CD4-positive, alpha-beta T cell (primary cell): ENCODE data around the gene LMX1B. TPM values are rescaled to one million over a fixed set of nuclear protein-coding genes. Genes with fewer than 3 reads are reported as not detected.

Experiments used
- ATAC-seq: fragments of 200-7000 bp; cut with Tn5 transposase; one replicate; pipeline ENCODE4 v1.10.0; 2022; ENCODE audit warnings: mild to moderate bottlenecking; ENCODE audit not compliant: poor library complexity
- CTCF ChIA-PET: fragments of 350-600 bp; sonication (Branson Sonifier 250); formaldehyde crosslinking; loops from one replicate; lab custom pipeline; 2021; ENCODE audit warnings: antibody characterized with exemption, inconsistent platforms; lab: Charles Lee
- POLR2A ChIA-PET: fragments of 350-600 bp; sonication (Branson Sonifier 250); formaldehyde crosslinking; loops from one replicate; lab custom pipeline; 2021; ENCODE audit warnings: antibody characterized with exemption, inconsistent platforms; lab: Charles Lee
- DNase-seq, 14 experiments: peaks; one replicate each; pipeline ENCODE4 v3.0.0-alpha.2; 2013 to 2020; ENCODE audit warnings: mixed read lengths in 2 of 14
- H3K27ac ChIP-seq, 2 donors: one replicate each; pipeline versions ENCODE4 v1.5.1 to v1.7.0; 2013; ENCODE audit warnings: low read length in 2 of 2, low read depth in 1 of 2, mild to moderate bottlenecking in 1 of 2
- H3K27me3 ChIP-seq, 2 experiments: 1 replicate in 1 of 2; 2 replicates in 1 of 2; pipeline versions ENCODE4 v1.6.1 to v1.7.0; 2013; ENCODE audit warnings: low read length in 2 of 2, control low read depth in 1 of 2, mild to moderate bottlenecking in 1 of 2, moderate library complexity in 1 of 2; ENCODE audit not compliant: insufficient read depth in 2 of 2, control insufficient read depth in 1 of 2
- H3K36me3 ChIP-seq: one replicate; pipeline ENCODE4 v1.6.1; 2013; ENCODE audit warnings: low read length, control low read depth; ENCODE audit not compliant: insufficient read depth
- H3K4me1 ChIP-seq: one replicate; pipeline ENCODE4 v1.6.1; 2013; ENCODE audit warnings: low read length, control low read depth; ENCODE audit not compliant: insufficient read depth
- H3K4me3 ChIP-seq: one replicate; pipeline ENCODE4 v1.5.1; 2013; ENCODE audit warnings: mild to moderate bottlenecking, low read length, moderate library complexity
- H3K9me3 ChIP-seq, 2 experiments: 1 replicate in 1 of 2; 2 replicates in 1 of 2; pipeline versions ENCODE4 v1.6.1 to v1.7.0; 2013; ENCODE audit warnings: low read length in 2 of 2, mild to moderate bottlenecking in 2 of 2, control low read depth in 1 of 2, moderate library complexity in 1 of 2; ENCODE audit not compliant: control insufficient read depth in 1 of 2, insufficient read depth in 1 of 2
- H3K27ac Mint-ChIP-seq: one replicate; pipeline ENCODE4 v1.8.0; 2020; ENCODE audit warnings: mixed read lengths
- H3K27me3 Mint-ChIP-seq: one replicate; pipeline ENCODE4 v1.8.0; 2021; ENCODE audit warnings: mixed read lengths
- H3K36me3 Mint-ChIP-seq: one replicate; pipeline ENCODE4 v1.8.0; 2021; ENCODE audit warnings: low read depth, mixed read lengths
- H3K4me1 Mint-ChIP-seq: one replicate; pipeline ENCODE4 v1.8.0; 2021; ENCODE audit warnings: low read depth, mixed read lengths
- H3K4me3 Mint-ChIP-seq: one replicate; pipeline ENCODE4 v1.8.0; 2020; ENCODE audit warnings: mild to moderate bottlenecking, mixed read lengths
- H3K9me3 Mint-ChIP-seq: one replicate; pipeline ENCODE4 v1.8.0; 2020; ENCODE audit warnings: mixed read lengths
- intact Hi-C, 2 experiments: fragments of 100-400 bp; cut with DNase I in 1 of 2; cut with micrococcal nuclease in 1 of 2; formaldehyde crosslinking; loops; one replicate each; pipeline versions ENCODE4 v1.15.1 to v1.9.0; 2023 to 2025; cut with DNase I, micrococcal nuclease
- total RNA-seq, 174 experiments: library from RNA in 2 of 174; stranded (reverse) in 2 of 174; gene quantifications; one replicate each; pipeline ENCODE4 v1.2.3 and lab custom pipeline; 2021 to 2026
- TF ChIP-seq, protein P1 (sequence below): fragments of 200-600 bp; IDR thresholded peaks from one replicate; pipeline ENCODE4 v1.8.0; 2022; ENCODE audit warnings: antibody characterized with exemption, mild to moderate bottlenecking

The LMX1B gene
- total RNA-seq, 2 experiments from 2014 or later = not detected

DNA sequence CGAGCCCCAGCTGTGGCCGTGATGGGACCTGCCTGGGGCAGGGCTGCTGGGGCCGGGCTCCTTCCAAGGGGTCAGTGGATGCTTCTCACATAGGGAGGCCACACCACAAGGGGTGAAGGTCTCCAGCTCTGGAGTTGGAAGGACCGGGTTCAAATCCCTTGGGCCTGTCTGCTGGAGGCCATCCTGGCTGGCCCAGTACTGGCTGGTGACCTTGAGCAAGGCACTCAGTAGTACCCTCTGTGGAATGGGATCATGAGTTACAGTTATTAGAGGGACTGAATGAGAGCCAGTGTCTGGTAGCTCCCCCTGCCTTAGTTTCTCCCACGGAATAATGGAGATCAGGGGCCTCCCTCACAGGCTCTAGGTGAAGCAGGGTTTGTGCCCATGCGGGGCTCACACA lies 58.3 kb downstream of the LMX1B start:
- Histone ChIP-seq H3K27me3 (peaks cover 56 to 73% of the 10 kb centered on the region in 2 experiments), H3K4me3 (no peak overlapping the region), H3K9me3 (peaks cover 0 to 35% of the 10 kb centered on the region in 2 experiments), H3K27ac (no peak overlapping the region), H3K36me3 (no peaks in the 10 kb centered on the region), H3K4me1 (no peaks in the 10 kb centered on the region)
- ChIA-PET CTCF (no interaction called here), POLR2A (no interaction called here)
- ATAC-seq (no peak), DNase-seq (no peak)
- intact Hi-C loops = no loop called here
- TF ChIP-seq, protein P1, sequence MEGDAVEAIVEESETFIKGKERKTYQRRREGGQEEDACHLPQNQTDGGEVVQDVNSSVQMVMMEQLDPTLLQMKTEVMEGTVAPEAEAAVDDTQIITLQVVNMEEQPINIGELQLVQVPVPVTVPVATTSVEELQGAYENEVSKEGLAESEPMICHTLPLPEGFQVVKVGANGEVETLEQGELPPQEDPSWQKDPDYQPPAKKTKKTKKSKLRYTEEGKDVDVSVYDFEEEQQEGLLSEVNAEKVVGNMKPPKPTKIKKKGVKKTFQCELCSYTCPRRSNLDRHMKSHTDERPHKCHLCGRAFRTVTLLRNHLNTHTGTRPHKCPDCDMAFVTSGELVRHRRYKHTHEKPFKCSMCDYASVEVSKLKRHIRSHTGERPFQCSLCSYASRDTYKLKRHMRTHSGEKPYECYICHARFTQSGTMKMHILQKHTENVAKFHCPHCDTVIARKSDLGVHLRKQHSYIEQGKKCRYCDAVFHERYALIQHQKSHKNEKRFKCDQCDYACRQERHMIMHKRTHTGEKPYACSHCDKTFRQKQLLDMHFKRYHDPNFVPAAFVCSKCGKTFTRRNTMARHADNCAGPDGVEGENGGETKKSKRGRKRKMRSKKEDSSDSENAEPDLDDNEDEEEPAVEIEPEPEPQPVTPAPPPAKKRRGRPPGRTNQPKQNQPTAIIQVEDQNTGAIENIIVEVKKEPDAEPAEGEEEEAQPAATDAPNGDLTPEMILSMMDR = no peak
- H3K9me3 Mint-ChIP-seq = no peaks in the 10 kb centered on the region
- no peaks in the 10 kb centered on the region for H3K36me3 Mint-ChIP-seq
- H3K4me1 Mint-ChIP-seq = peaks cover under 1% of the 10 kb centered on the region
- H3K27me3 Mint-ChIP-seq = peaks cover 45% of the 10 kb centered on the region
- H3K4me3 Mint-ChIP-seq = no peak overlapping the region
- H3K27ac Mint-ChIP-seq = no peak overlapping the region

DNA sequence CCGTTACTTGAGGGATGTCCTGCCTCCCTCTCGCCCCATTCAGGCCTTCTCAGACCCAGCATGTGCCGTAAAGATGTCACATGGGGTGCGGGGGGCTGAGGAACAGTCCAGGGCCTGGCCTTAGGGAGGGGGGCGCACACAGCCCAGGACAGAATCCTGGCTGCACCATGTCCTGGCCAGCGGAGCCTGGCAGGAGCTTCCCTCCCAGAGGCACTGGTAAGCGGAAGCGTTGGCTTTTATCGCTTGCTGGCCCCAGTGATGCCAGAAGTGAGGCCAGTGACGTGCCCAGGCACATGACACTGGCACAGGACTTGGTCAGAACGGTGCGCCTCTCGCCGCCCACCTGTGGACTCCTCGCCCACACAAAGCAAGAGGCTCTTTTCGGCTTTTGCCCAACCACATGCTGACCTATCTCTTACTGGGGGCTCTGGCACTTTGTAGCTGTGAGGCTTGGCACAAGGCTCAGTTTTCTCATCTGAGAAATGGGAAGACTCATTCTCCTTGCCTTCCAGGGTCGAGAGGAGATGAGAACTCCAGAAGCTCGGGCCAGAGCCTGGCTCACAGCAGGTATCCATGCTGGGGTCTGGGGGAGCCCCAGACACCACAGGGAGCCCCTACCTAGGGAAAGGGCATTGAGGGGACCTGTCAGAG lies 59.0 kb downstream of the LMX1B start:
- Histone ChIP-seq H3K36me3 (no peaks in the 10 kb centered on the region), H3K27ac (no peak overlapping the region), H3K4me3 (no peak overlapping the region), H3K4me1 (no peaks in the 10 kb centered on the region), H3K9me3 (peaks cover 0 to 35% of the 10 kb centered on the region in 2 experiments), H3K27me3 (peaks cover 59 to 78% of the 10 kb centered on the region in 2 experiments)
- ChIA-PET POLR2A (no interaction called here), CTCF (no interaction called here)
- TF ChIP-seq, protein P1 = no peak
- no peak overlapping the region for H3K4me3 Mint-ChIP-seq
- no peaks in the 10 kb centered on the region for H3K9me3 Mint-ChIP-seq
- H3K27me3 Mint-ChIP-seq = peaks cover 53% of the 10 kb centered on the region
- H3K4me1 Mint-ChIP-seq = peaks cover 4% of the 10 kb centered on the region
- no peaks in the 10 kb centered on the region for H3K36me3 Mint-ChIP-seq
- intact Hi-C loops = no loop called here
- H3K27ac Mint-ChIP-seq = no peak overlapping the region
- no peak for DNase-seq
- ATAC-seq = no peak

DNA sequence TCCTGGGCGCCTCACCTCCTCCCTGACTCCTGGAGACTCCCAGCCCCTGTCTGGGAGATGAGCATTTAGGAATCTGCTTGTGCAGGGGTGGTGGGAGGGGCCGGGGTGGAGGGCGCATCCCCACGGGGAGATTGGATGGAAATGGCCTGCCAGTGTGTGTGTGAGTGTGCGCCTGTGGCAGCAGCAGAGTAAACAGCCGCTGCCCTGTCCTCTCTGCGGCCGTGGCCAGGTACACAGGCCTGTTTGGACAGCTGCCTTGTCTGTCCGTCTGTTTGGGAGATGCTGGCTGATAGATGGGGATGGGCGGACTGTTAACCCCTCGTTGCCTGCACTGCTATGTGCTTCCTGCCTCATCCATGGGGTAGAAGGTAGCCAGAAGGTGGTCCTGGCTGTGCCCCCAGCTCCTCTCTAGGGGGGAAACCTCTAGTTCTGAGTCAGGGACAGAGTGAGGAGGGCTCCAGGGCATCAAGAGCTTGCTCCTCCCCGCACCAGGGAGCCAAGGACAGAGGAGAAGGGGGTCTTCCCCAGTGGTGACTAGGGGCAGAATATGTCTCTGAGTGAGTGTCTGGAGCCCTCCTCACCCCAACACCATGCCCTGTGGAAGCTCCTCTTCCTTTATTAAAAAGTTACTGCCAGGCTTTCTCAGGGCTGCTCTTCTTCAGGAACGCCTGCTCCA lies 60.1 kb downstream of the LMX1B start:
- peaks cover 0 to 33% of the 10 kb centered on the region in 2 experiments for H3K9me3 ChIP-seq
- intact Hi-C loops = no loop called here
- H3K4me3 ChIP-seq = no peak overlapping the region
- ChIA-PET POLR2A (no interaction called here), CTCF (no interaction called here)
- no peak overlapping the region for H3K27ac ChIP-seq
- H3K27me3 Mint-ChIP-seq = peaks cover 62% of the 10 kb centered on the region
- TF ChIP-seq, protein P1 = no peak
- DNase-seq = no peak
- H3K9me3 Mint-ChIP-seq = no peaks in the 10 kb centered on the region
- no peak overlapping the region for H3K27ac Mint-ChIP-seq
- no peak overlapping the region for H3K4me3 Mint-ChIP-seq
- no peaks in the 10 kb centered on the region for H3K36me3 ChIP-seq
- peaks cover 4% of the 10 kb centered on the region for H3K4me1 Mint-ChIP-seq
- ATAC-seq = no peak
- no peaks in the 10 kb centered on the region for H3K4me1 ChIP-seq
- peaks cover 60 to 83% of the 10 kb centered on the region in 2 experiments for H3K27me3 ChIP-seq
- H3K36me3 Mint-ChIP-seq = no peaks in the 10 kb centered on the region
